ENCODE results near the gene HOXC11.

HOXC11 gene

GRCh38 chr12:53944209-53944608, 28.7 kb upstream of the HOXC11 start:
- DNase-seq = peak; percentile 35

- DNase-seq = no peak
Observed at GRCh38 chr12:53944907-53945847, 27.7 kb upstream of the HOXC11 start.

GRCh38 chr12:53947743-53948142, 25.2 kb upstream of the HOXC11 start:
- DNase-seq = no peak

GRCh38 chr12:53948650-53949593, 24.0 kb upstream of the HOXC11 start:
- DNase-seq = no peak

- DNase-seq = no peak
Observed at GRCh38 chr12:53949631-53950436, 23.1 kb upstream of the HOXC11 start.

GRCh38 chr12:53950437-53950773, 22.5 kb upstream of the HOXC11 start:
- DNase-seq = no peak

- DNase-seq = no peak
Observed at GRCh38 chr12:53950789-53951576, 21.9 kb upstream of the HOXC11 start.

GRCh38 chr12:53951577-53952334, 21.2 kb upstream of the HOXC11 start:
- no peak for DNase-seq

GRCh38 chr12:53952335-53952694, 20.6 kb upstream of the HOXC11 start:
- DNase-seq = no peak

- DNase-seq = no peak
Observed at GRCh38 chr12:53952871-53953734, 19.8 kb upstream of the HOXC11 start.

- no peak for DNase-seq
Observed at GRCh38 chr12:53953831-53954693, 18.9 kb upstream of the HOXC11 start.

- DNase-seq = no peak
Observed at GRCh38 chr12:53954694-53955035, 18.3 kb upstream of the HOXC11 start, which contains the start of gene HOXC12. Gene HOXC12 (plus strand): TSS chr12:53954903. CDS start chr12:53954930, 27 bp downstream.

- DNase-seq = no peak
Observed at GRCh38 chr12:53955036-53955775, 17.7 kb upstream of the HOXC11 start.

- DNase-seq = no peak
Observed at GRCh38 chr12:53955776-53956250, 17.1 kb upstream of the HOXC11 start.

- DNase-seq = no peak
Observed at GRCh38 chr12:53956251-53956887, 16.6 kb upstream of the HOXC11 start.

- DNase-seq = no peak
Observed at GRCh38 chr12:53956914-53957536, 15.9 kb upstream of the HOXC11 start.

GRCh38 chr12:53958128-53958527, 14.8 kb upstream of the HOXC11 start:
- no peak for DNase-seq

All from right forelimb (tissue), 1 donor.